SK-N-SH treated with all-trans-retinoic acid at 6 μM for 48 hours (cell line): ENCODE measurements around the gene ADGRB3.

Source experiments
- ATAC-seq: fragments of 200-7000 bp; cut with Tn5 transposase; 3 replicates; pipeline ENCODE4 v1.9.1; 2020; ENCODE audit warnings: mild to moderate bottlenecking, moderate library complexity
- ARNTL ChIP-seq: fragments of 450-650 bp; formaldehyde crosslinking; IDR thresholded peaks from 2 replicates; pipeline ENCODE4 v1.5.0; 2020; ENCODE audit warnings: low read depth, mild to moderate bottlenecking, moderate library complexity, borderline replicate concordance
- BACH2 ChIP-seq: fragments of 250-450 bp; sonication (Bioruptor Pico); IDR thresholded peaks from 2 replicates; pipeline ENCODE4 v1.9.0; 2021; ENCODE audit warnings: mild to moderate bottlenecking, borderline replicate concordance
- CREB5 ChIP-seq: fragments of 250-450 bp; sonication (Bioruptor Pico); IDR thresholded peaks from 2 replicates; pipeline ENCODE4 v1.5.1; 2020; ENCODE audit warnings: low read depth, mild to moderate bottlenecking, moderate library complexity
- CSDC2 ChIP-seq: fragments of 250-450 bp; sonication (Bioruptor Pico); IDR thresholded peaks from 2 replicates; pipeline ENCODE4 v1.5.0; 2020; ENCODE audit warnings: mild to moderate bottlenecking, moderate library complexity
- CSRNP3 ChIP-seq: fragments of 250-450 bp; sonication (Bioruptor Pico); IDR thresholded peaks from 2 replicates; pipeline ENCODE4 v1.5.1; 2021; ENCODE audit warnings: mild to moderate bottlenecking, moderate library complexity
- ESRRG ChIP-seq: fragments of 250-450 bp; sonication (Bioruptor Pico); IDR thresholded peaks from 2 replicates; pipeline ENCODE4 v1.6.1; 2021; ENCODE audit warnings: mild to moderate bottlenecking
- ISL1 ChIP-seq: fragments of 250-450 bp; sonication (Bioruptor Pico); IDR thresholded peaks from 2 replicates; pipeline ENCODE4 v2.1.2; 2022; ENCODE audit warnings: mild to moderate bottlenecking, moderate library complexity
- OSR1 ChIP-seq: fragments of 250-450 bp; sonication (Bioruptor Pico); IDR thresholded peaks from 2 replicates; pipeline ENCODE4 v1.8.0; 2022; ENCODE audit warnings: moderate library complexity, mild to moderate bottlenecking, inconsistent platforms
- PATZ1 ChIP-seq: fragments of 250-450 bp; sonication (Bioruptor Pico); IDR thresholded peaks from 2 replicates; pipeline ENCODE4 v1.8.0; 2020; ENCODE audit warnings: mild to moderate bottlenecking, moderate library complexity, borderline replicate concordance
- POU6F1 ChIP-seq: fragments of 250-450 bp; sonication (Bioruptor Pico); IDR thresholded peaks from 2 replicates; pipeline ENCODE4 v1.8.0; 2021; ENCODE audit warnings: low read depth, mild to moderate bottlenecking, moderate library complexity, borderline replicate concordance
- PPARA ChIP-seq: fragments of 250-450 bp; sonication (Bioruptor Pico); IDR thresholded peaks from 2 replicates; pipeline ENCODE4 v1.5.0; 2020; ENCODE audit warnings: mild to moderate bottlenecking, borderline replicate concordance
- RARB ChIP-seq: fragments of 250-450 bp; sonication (Bioruptor Pico); IDR thresholded peaks from 2 replicates; pipeline ENCODE4 v1.8.0; 2021; ENCODE audit warnings: mild to moderate bottlenecking, moderate library complexity
- SNAI2 ChIP-seq: fragments of 250-450 bp; sonication (Bioruptor Pico); IDR thresholded peaks from 2 replicates; pipeline ENCODE4 v1.5.0; 2020; ENCODE audit warnings: mild to moderate bottlenecking, moderate library complexity
- TCF4 ChIP-seq: fragments of 250-450 bp; sonication (Bioruptor Pico); IDR thresholded peaks from 2 replicates; pipeline ENCODE4 v1.8.0; 2021; ENCODE audit warnings: mild to moderate bottlenecking, moderate library complexity, borderline replicate concordance
- TOX ChIP-seq: fragments of 250-450 bp; sonication (Bioruptor Pico); IDR thresholded peaks from 2 replicates; pipeline ENCODE4 v1.8.0; 2021; ENCODE audit warnings: mild to moderate bottlenecking, moderate library complexity, borderline replicate concordance
- TSHZ2 ChIP-seq: fragments of 250-450 bp; sonication (Bioruptor Pico); IDR thresholded peaks from 2 replicates; pipeline ENCODE4 v1.5.0; 2020; ENCODE audit warnings: mild to moderate bottlenecking, moderate library complexity
- ZC3H10 ChIP-seq: fragments of 250-450 bp; sonication (Bioruptor Pico); IDR thresholded peaks from 2 replicates; pipeline ENCODE4 v1.5.1; 2021; ENCODE audit warnings: mild to moderate bottlenecking, moderate library complexity
- ZFP3 ChIP-seq: fragments of 250-450 bp; sonication (Bioruptor Pico); IDR thresholded peaks from 2 replicates; pipeline ENCODE4 v1.5.0; 2020; ENCODE audit warnings: mild to moderate bottlenecking, moderate library complexity
- ZFP30 ChIP-seq: fragments of 450-650 bp; formaldehyde crosslinking; IDR thresholded peaks from 2 replicates; pipeline ENCODE4 v1.5.0; 2022; ENCODE audit warnings: mild to moderate bottlenecking, moderate library complexity
- ZNF565 ChIP-seq: fragments of 450-650 bp; formaldehyde crosslinking; conservative IDR thresholded peaks from 2 replicates; pipeline ENCODE4 v1.5.0; 2020; ENCODE audit warnings: low read depth, mild to moderate bottlenecking, moderate library complexity
- ZNF70 ChIP-seq: fragments of 450-650 bp; formaldehyde crosslinking; IDR thresholded peaks from 2 replicates; pipeline ENCODE4 v1.5.0; 2020; ENCODE audit warnings: mild to moderate bottlenecking, moderate library complexity
- ZNF8 ChIP-seq: fragments of 450-650 bp; formaldehyde crosslinking; IDR thresholded peaks from 2 replicates; pipeline ENCODE4 v1.5.0; 2020; ENCODE audit warnings: mild to moderate bottlenecking, moderate library complexity

ADGRB3 gene

GRCh38 chr6:69026715-69027114 lies 391.6 kb downstream of the ADGRB3 start:
- no peak for ATAC-seq
- TF ChIP-seq ZNF8 (CRISPR knock-in tag) (no peak), ZFP3 (CRISPR knock-in tag) (no peak), ZNF70 (CRISPR knock-in tag) (no peak), OSR1 (CRISPR knock-in tag) (no peak), CSDC2 (CRISPR knock-in tag) (no peak), ZNF565 (CRISPR knock-in tag) (no peak), ESRRG (CRISPR knock-in tag) (no peak), PATZ1 (CRISPR knock-in tag) (no peak), ZFP30 (CRISPR knock-in tag) (no peak)

GRCh38 chr6:69027861-69028260 lies 392.8 kb downstream of the ADGRB3 start:
- no peak for TF ChIP-seq RARB
- ATAC-seq = no peak

- no peak for TF ChIP-seq ZFP30 (CRISPR knock-in tag)
- no peak for TF ChIP-seq ZFP3 (CRISPR knock-in tag)
- TF ChIP-seq CSRNP3 (CRISPR knock-in tag) = no peak
- no peak for TF ChIP-seq PATZ1 (CRISPR knock-in tag)
- TF ChIP-seq ZC3H10 (CRISPR knock-in tag) = no peak
- TF ChIP-seq POU6F1 (CRISPR knock-in tag) = no peak
- no peak for TF ChIP-seq ARNTL
- no peak for TF ChIP-seq TSHZ2 (CRISPR knock-in tag)
- TF ChIP-seq ESRRG (CRISPR knock-in tag) = no peak
- no peak for TF ChIP-seq TOX
- no peak for TF ChIP-seq RARB
- TF ChIP-seq OSR1 (CRISPR knock-in tag) = no peak
- no peak for TF ChIP-seq TCF4 (CRISPR knock-in tag)
- no peak for TF ChIP-seq PPARA (CRISPR knock-in tag)
- no peak for TF ChIP-seq BACH2
- no peak for TF ChIP-seq ISL1 (CRISPR knock-in tag)
- TF ChIP-seq ZNF565 (CRISPR knock-in tag) = no peak
- TF ChIP-seq ZNF70 (CRISPR knock-in tag) = no peak
- TF ChIP-seq, all 23 proteins: peak for 0
- ATAC-seq = no peak
These were observed 403.8 kb downstream of the ADGRB3 start for GRCh38 chr6:69038841-69039240.

- no peak for ATAC-seq
- TF ChIP-seq ZFP30 (CRISPR knock-in tag) (no peak), ZC3H10 (CRISPR knock-in tag) (no peak), CSRNP3 (CRISPR knock-in tag) (no peak), TCF4 (CRISPR knock-in tag) (no peak), PATZ1 (CRISPR knock-in tag) (no peak), ZNF70 (CRISPR knock-in tag) (no peak), CREB5 (CRISPR knock-in tag) (no peak), SNAI2 (no peak)
These were observed 407.2 kb downstream of the ADGRB3 start for GRCh38 chr6:69042297-69042696.
